ENCODE data around the gene SLAMF6.
"Not testable (repeated sequence)": the region's sequence is repeated elsewhere in the genome, so short reads cannot be mapped to it uniquely, and the experiment has no call there.

Gene SLAMF6

GRCh38 chr1:160522622-160523345 is at the start of gene SLAMF6:
SLAMF6 (minus strand) TSS chr1:160523255; CDS start chr1:160523192, 63 bp downstream.
- no peak for DNase-seq (ENCODE audit: low read depth in 2 of 2)

- DNase-seq (ENCODE audit: low read depth in 2 of 2), result no peak
Observed at GRCh38 chr1:160570840-160571239, 47.8 kb upstream of the SLAMF6 start.

- no peak for DNase-seq (ENCODE audit: low read depth in 2 of 2)
Observed at GRCh38 chr1:160569806-160570205, 46.8 kb upstream of the SLAMF6 start.

GRCh38 chr1:160567858-160568682 is 45.0 kb upstream of the SLAMF6 start:
- DNase-seq (ENCODE audit: low read depth in 2 of 2), result no peak

GRCh38 chr1:160567341-160567740 is 44.3 kb upstream of the SLAMF6 start:
- no peak for DNase-seq (ENCODE audit: low read depth in 2 of 2)

- no peak for DNase-seq (ENCODE audit: low read depth in 2 of 2)
Observed at GRCh38 chr1:160565564-160565963, 42.5 kb upstream of the SLAMF6 start.

GRCh38 chr1:160563230-160563629 is 40.2 kb upstream of the SLAMF6 start:
- not testable (repeated sequence) for DNase-seq (ENCODE audit: low read depth in 2 of 2)

- DNase-seq (ENCODE audit: low read depth in 2 of 2), result not testable (repeated sequence)
Observed at GRCh38 chr1:160562745-160563144, 39.7 kb upstream of the SLAMF6 start.

GRCh38 chr1:160560806-160561205 is 37.8 kb upstream of the SLAMF6 start:
- no peak for DNase-seq (ENCODE audit: low read depth in 2 of 2)

GRCh38 chr1:160560045-160560705 is 37.1 kb upstream of the SLAMF6 start:
- no peak for DNase-seq (ENCODE audit: low read depth in 2 of 2)

- DNase-seq (ENCODE audit: low read depth in 2 of 2), result not testable (repeated sequence)
Observed at GRCh38 chr1:160559437-160559836, 36.4 kb upstream of the SLAMF6 start.

- DNase-seq (ENCODE audit: low read depth in 2 of 2), result no peak
Observed at GRCh38 chr1:160558660-160559380, 35.8 kb upstream of the SLAMF6 start.

GRCh38 chr1:160553778-160554177 is 30.7 kb upstream of the SLAMF6 start:
- no peak for DNase-seq (ENCODE audit: low read depth in 2 of 2)

GRCh38 chr1:160552425-160552824 is 29.4 kb upstream of the SLAMF6 start:
- no peak for DNase-seq (ENCODE audit: low read depth in 2 of 2)

GRCh38 chr1:160550572-160551034 is 27.5 kb upstream of the SLAMF6 start:
- DNase-seq (ENCODE audit: low read depth in 2 of 2), result no peak

- DNase-seq (ENCODE audit: low read depth in 2 of 2), result no peak
Observed at GRCh38 chr1:160549665-160550006, 26.6 kb upstream of the SLAMF6 start.

GRCh38 chr1:160548960-160549664 is 26.1 kb upstream of the SLAMF6 start:
- DNase-seq (ENCODE audit: low read depth in 2 of 2), result no peak

- no peak for DNase-seq (ENCODE audit: low read depth in 2 of 2)
Observed at GRCh38 chr1:160548183-160548582, 25.1 kb upstream of the SLAMF6 start.

- DNase-seq (ENCODE audit: low read depth in 2 of 2), result no peak
Observed at GRCh38 chr1:160547422-160547821, 24.4 kb upstream of the SLAMF6 start.

GRCh38 chr1:160546942-160547341 is 23.9 kb upstream of the SLAMF6 start:
- DNase-seq (ENCODE audit: low read depth in 2 of 2), result no peak

GRCh38 chr1:160544647-160545046 is 21.6 kb upstream of the SLAMF6 start:
- no peak for DNase-seq (ENCODE audit: low read depth in 2 of 2)
